ENCODE data around the gene TRIM5. TPM values are rescaled to one million over a fixed set of nuclear protein-coding genes. Genes with fewer than 3 reads are reported as not detected.

TRIM5 gene
- total RNA-seq, 1 experiment from 2014 or later: 17.9 TPM

DNA sequence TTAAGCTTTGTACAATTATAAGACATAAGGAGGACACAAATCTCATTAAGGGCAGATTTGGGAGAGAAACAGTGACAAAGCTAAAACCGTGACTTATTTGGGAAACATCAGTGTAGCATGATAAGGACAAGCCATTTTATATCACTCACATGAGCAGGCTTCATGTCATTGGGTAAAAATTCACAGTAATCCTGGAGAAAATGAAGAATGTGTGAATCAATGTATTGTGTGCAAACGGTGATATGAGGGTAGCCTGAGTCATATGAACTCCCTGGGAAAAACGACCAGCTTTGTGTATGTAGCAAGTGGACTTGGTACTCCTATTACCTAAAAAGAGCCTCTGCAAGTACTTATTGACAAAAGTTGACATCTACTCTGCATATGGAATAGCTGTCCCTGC lies 66.1 kb downstream of the TRIM5 start:
- H3K36me3 ChIP-seq (ENCODE audit: insufficient read depth, low read length, poor library complexity, severe bottlenecking): no peaks in the 10 kb centered on the region
- intact Hi-C loops (cut with micrococcal nuclease; ENCODE audit: unreplicated experiment): no loop called here
- no peaks in the 10 kb centered on the region for H3K27me3 ChIP-seq (replicated peaks; ENCODE audit: insufficient read depth, low read depth, low read length, poor library complexity)
- no peak for TF ChIP-seq EZH2 (IDR thresholded peaks at IDR 0.05; ENCODE audit: borderline replicate concordance, low read depth, low read length, poor library complexity, severe bottlenecking)
- TF ChIP-seq, protein P1, sequence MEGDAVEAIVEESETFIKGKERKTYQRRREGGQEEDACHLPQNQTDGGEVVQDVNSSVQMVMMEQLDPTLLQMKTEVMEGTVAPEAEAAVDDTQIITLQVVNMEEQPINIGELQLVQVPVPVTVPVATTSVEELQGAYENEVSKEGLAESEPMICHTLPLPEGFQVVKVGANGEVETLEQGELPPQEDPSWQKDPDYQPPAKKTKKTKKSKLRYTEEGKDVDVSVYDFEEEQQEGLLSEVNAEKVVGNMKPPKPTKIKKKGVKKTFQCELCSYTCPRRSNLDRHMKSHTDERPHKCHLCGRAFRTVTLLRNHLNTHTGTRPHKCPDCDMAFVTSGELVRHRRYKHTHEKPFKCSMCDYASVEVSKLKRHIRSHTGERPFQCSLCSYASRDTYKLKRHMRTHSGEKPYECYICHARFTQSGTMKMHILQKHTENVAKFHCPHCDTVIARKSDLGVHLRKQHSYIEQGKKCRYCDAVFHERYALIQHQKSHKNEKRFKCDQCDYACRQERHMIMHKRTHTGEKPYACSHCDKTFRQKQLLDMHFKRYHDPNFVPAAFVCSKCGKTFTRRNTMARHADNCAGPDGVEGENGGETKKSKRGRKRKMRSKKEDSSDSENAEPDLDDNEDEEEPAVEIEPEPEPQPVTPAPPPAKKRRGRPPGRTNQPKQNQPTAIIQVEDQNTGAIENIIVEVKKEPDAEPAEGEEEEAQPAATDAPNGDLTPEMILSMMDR (conservative IDR thresholded peaks at IDR 0.05; ENCODE audit: low read depth, low read length): no peak
- BruUV-seq (replicated peaks): no TSS peak
- no peaks in the 10 kb centered on the region for H3K4me1 ChIP-seq (ENCODE audit: insufficient read depth, low read length, poor library complexity, severe bottlenecking)
- no peaks in the 10 kb centered on the region for H3K9me3 ChIP-seq (ENCODE audit: low read depth, low read length, poor library complexity, severe bottlenecking)
- POLR2A ChIA-PET (ENCODE audit: low non-redundant PET): no interaction called here
- CTCF ChIA-PET: interaction anchor here (0.5 kb wide), 1 partner anchor 39 kb away, joined by 3 read pairs; no protein-coding TSS in a partner anchor
- H3K27ac ChIP-seq (ENCODE audit: low read depth, low read length, poor library complexity, severe bottlenecking): no peak overlapping the region
- H3K4me3 ChIP-seq (ENCODE audit: low read depth, low read length, poor library complexity, severe bottlenecking): no peak overlapping the region
- no peak for DNase-seq (ENCODE audit: low spot score)

Other genes starting within 250 kb of the TRIM5 start
- not detected in 2 replicates for gene OR51I1, start 243.6 kb downstream of the TRIM5 start, total RNA-seq (2021)
- not detected in 2 replicates for gene OR51I2, start 235.8 kb downstream of the TRIM5 start, total RNA-seq (2021)
- gene OR52D1, start 196.4 kb downstream of the TRIM5 start, total RNA-seq (2021): not detected in 2 replicates
- gene UBQLN3, start 175.1 kb downstream of the TRIM5 start, total RNA-seq (2021): not detected in 2 replicates
- not detected in 2 replicates for gene UBQLNL, start 168.4 kb downstream of the TRIM5 start, total RNA-seq (2021)
- gene OR52H1, start 136.5 kb downstream of the TRIM5 start, total RNA-seq (2021): not detected in 2 replicates
- gene OR52B6, start 104.2 kb downstream of the TRIM5 start, total RNA-seq (2021): not detected in 2 replicates
- 0.13 and 0.52 TPM in 2 replicates for gene TRIM6, start 88.4 kb downstream of the TRIM5 start, total RNA-seq (2021)
- gene TRIM34, start 60.1 kb downstream of the TRIM5 start, total RNA-seq (2021): 0.41 and 0.79 TPM in 2 replicates
- not detected in 2 replicates for gene TRIM22, start 4.7 kb upstream of the TRIM5 start, total RNA-seq (2021)
- gene OR56B1, start 51.4 kb upstream of the TRIM5 start, total RNA-seq (2021): not detected in 2 replicates
- not detected in 2 replicates for gene OR52N4, start 69.2 kb upstream of the TRIM5 start, total RNA-seq (2021)
- gene OR52N5, start 98.3 kb upstream of the TRIM5 start, total RNA-seq (2021): not detected in 2 replicates
- gene OR52N1, start 106.2 kb upstream of the TRIM5 start, total RNA-seq (2021): not detected in 2 replicates
- gene OR52N2, start 123.8 kb upstream of the TRIM5 start, total RNA-seq (2021): not detected in 2 replicates
- not detected in 2 replicates for gene OR52E6, start 156.8 kb upstream of the TRIM5 start, total RNA-seq (2021)
- not detected in 2 replicates for gene OR52E8, start 172.6 kb upstream of the TRIM5 start, total RNA-seq (2021)
- gene OR52E4, start 195.6 kb upstream of the TRIM5 start, total RNA-seq (2021): not detected in 2 replicates
- gene OR52E5, start 208.1 kb upstream of the TRIM5 start, total RNA-seq (2021): not detected in 2 replicates